HG03442 (cell line): ENCODE measurements around the gene NECTIN2.

Source experiments
- ATAC-seq: cut with Tn5 transposase; IDR thresholded peaks from one replicate; pipeline ENCODE4 v1.9.1; 2021; ENCODE audit warnings: mild to moderate bottlenecking, moderate library complexity; ENCODE audit not compliant: unreplicated experiment

Gene NECTIN2

DNA sequence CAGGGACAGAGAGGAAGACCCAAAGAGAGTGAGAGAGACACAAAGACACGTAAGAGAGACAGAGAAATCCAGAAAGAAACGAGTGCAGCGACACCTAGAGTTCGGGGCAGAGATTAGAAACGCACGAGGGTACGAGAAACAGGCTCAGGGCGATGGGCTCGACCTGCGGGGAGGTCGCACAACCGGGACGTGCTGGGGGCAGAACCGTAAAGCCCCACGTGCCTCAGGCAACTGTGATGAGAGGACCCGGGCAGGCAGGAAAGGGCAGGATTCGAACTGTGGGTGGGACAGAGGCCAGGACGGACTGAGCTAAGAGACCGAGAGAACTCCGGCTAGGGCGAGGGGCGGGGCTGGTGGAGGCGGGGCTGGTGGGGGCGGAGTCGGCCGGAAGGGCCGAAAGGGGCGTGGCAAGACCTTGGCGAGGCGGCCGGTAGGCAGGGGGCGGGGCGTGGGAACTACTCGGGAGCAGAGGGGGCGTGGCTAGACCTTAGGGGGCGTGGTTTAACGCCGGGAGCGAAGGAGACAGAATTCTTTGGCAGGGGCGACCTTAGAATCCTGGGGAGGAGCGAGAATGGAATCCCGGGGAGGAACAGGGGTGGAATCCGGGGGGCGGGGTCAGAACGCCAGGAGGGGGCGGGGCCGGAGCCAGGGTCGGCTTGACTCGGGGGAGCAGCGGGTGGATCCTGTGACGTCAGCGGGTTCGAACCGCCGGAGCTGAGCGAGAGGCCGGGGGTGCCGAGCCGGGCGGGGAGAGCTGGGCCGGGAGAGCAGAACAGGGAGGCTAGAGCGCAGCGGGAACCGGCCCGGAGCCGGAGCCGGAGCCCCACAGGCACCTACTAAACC is at the start of gene NECTIN2:
Gene NECTIN2 (plus strand): TSS at position 686 of the 843 bp plus-strand sequence. CDS start 229 bp downstream, outside the sequence.
- ATAC-seq = no peak

DNA sequence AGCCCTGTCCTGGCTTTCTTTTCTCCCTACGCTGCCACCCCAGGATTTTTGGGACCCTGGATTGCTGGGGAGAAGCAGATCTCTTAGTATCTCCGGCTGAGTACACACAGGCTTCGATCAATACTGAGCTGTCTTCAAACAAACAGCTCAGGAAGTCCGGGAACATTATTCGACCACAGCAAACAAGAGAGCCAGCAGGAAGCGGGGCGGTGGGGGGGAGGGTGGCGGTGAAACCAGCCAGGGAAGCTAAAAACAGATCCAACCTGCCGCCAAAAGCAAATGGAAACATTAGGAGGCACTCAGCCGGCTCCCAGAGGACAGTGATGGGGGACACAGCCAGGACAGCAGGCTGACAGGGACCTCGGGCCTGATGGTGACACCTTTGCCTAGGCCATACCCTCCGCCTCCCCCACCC is 49.4 kb upstream of the NECTIN2 start:
- ATAC-seq = no peak

DNA sequence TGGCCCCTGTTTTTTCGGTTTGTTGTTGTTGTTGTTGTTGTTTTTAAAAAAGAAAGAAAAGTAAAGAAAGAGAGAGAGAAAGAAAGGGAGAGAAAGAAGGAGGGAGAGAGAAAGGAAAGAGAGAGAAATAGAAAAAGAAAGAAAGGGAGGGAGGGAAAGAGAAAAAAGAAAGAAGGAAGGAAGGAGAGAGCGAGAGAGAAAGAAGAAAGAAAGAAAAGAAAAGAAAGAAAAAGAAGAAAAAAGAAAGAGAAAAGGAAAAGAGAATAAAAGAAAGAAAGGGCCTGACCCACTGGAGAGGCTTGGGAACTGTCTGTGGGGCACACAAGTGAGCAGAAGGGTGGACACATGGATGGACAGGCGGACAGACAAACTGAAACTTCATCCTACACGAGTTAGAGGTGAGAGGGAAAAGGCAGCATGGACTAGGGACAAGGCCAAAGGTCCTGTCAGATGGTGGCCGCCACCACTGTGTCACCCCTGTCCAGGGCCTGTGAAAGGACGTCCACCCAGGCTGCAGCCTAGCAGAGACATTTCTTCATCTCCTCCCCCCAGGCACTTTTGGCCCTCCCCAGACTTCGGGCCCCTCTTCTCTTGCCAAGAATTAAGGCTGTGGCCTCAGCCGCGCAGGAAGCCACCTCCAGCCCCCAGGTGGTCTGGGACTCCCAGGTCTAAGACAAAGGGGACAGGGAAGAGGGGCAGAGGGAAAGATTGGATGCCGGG is 46.3 kb upstream of the NECTIN2 start:
- ATAC-seq = no peak

DNA sequence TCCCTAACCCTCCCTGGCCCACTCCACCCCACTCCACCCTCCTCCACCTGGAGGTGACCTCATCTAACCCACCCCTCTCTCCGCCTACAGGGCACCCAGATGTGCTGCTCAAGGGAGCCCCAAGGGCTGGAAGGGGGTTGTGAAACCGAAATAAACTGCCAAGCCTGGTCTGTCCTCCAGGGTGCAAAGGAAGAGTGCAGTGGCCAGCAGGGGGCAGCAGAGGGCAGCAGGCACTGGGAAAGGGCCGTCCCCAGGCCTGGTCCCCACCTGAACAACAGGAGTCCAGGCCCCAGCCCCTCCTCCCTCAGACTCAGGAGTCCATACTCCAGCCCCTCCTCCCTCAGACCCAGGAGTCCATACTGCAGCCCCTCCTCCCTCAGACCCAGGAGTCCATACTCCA is 45.6 kb upstream of the NECTIN2 start:
- ATAC-seq = peak; percentile 71

DNA sequence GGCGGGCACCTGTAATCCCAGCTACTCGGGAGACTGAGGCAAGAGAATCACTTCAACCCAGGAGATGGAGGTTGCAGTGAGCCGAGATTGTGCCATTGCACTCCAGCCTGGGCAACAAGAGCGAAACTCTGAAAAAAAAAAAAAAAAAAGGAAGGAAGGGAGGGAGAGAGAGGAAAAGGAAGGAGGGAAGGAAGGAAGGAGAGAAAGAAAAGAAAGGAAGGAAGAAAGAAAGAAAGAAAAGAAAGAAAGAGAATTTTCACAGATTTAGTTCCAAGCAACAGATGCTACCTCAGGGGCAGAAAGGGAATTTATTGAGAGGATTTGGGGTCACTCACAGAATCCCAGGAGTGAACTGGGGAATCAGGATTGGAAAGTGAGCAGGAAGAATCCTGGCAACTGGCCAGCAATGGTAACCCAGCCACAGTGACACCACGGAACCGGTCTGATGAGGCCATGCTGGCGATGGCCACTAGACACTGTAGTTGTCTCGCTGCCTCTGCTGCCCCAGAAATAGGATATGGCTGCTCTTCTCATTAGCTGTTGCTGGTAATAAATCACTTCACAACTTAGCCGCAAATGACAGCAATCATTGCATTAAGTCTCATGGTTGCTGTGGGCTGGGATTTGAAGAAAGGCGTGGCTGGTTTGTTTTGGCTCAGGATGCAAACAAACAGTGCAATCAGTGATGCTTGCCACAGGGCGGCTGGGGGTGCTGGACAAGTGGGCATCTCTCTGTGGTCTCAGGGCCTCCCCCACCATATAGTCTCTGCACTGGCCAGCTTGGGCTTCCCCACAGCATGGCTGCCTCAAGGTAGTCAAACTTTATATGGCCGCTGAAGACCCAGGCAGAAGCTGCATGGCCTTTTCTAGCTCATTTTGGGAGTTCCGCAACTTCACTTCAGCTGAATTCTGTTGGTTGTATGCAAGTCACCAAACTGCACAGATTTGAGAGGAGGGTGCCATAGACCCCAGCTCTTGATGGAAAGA is 42.4 kb upstream of the NECTIN2 start:
- ATAC-seq = no peak

DNA sequence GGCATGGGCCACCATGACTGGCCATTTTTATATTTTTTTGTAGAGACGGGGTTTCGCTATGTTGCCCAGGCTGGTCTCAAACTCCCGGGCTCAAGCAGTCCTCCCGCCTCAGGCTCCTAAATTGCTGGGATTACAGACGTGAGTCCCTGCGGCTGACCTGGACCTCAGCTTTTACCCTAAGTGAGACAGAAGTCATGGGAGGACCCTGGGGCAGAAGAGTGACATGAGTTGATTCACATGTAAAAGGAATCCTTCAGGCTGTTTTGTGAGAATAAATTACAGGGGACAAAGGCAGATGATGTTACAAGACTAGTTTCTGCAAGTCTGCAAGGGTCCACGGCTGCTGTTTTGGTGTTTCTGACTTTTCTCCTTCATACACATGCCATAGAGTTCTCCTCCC is 39.8 kb upstream of the NECTIN2 start:
- ATAC-seq = no peak

DNA sequence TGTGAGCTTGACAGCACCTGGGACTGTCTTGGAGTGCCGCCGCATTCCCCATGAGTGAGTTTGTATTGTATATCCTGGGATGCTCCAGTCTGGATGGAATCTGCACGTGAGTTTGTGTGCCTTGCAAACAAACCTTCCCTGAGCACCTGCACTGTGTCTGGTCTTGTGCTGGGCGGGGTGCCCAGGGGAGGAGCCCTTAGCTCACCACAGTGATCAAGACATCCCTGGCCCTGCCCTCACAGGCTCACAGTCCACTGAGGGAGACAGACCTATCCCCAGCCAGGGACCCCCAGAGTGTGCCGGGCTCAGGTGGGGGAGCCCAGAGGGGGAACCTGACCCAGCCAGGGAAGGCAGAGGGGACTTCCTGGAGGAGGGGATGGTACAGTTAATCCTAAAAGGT is 38.9 kb upstream of the NECTIN2 start:
- no peak for ATAC-seq

DNA sequence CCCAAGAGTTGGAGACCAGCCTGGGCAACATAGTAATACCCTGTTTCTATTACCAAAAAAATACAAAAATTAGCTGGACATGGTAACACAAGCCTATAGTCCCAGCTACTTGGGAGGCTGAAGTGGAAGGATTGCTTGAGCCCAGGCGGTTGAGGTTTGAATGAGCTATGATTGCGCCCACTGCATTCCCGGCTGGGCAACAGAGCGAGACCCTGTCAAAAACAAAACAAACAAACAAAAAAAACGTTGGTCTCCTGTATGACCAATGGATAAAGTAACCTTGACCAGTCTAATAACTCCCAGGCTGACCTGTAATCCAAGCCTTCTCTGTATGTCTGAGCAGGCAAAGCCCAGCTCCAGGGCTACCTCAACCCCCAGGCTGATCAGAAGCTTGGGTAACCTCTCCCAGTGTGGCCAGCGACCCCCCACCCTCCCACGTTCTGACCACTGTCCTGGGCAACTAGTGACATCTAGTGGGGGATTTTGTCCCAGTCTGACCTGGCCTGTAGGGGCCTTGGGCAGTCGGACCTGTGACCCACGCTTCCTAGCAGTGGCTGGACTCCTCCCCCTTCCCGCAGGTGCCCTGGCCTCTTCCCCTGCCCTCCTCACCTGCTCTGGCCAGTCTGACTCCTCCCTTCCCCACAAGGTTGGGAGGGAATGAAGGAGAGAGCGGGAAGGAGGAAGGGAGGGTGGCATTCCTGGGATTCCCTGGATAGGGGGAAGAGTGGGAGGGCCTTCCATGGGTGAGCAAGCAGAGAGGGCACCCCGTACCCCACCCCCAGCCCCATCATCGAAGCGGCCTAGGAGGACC is 38.2 kb upstream of the NECTIN2 start:
- no peak for ATAC-seq

DNA sequence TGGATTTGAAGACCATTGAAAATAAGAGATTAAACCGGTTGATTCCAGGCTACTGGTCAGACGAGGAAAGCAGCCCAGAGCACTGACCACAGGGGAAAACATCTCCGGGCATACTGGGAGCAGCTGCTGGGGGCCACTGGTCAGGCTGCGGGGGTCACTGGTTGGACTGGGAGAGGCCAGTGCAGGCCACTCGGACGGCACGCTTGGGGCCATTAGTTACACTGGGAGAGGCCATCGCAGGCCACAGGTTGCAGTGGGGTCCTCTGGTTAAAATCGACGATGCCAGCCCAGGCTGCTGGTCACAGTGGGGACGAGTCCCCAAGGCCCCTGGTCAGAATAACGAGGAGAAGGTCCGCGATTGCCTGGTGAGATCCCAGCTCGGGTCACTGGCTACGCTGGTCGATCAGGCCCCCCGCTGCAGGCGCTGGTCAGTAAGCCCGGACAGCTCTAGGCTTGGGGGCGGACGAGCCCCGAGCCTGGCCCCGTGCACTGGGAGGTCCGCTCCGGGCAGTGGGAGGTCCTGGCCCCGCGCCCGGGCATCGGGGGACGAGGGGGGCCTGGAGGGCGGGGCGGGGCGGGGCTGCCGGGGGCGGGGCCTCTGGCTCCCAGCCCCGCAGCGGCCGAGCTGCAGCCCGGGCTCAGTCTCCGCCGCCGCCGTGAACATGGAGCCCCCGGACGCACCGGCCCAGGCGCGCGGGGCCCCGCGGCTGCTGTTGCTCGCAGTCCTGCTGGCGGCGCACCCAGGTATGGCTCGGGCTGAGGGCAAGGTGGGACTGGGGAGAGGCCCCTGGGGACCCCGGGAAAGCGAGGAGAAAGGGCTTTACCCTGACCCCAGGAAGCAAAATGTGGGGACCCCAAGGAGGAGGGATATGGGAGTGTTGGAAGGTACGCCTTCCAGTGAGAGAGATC is 37.4 kb upstream of the NECTIN2 start, which contains the start of gene BCAM:
Gene BCAM (plus strand): TSS at position 641 of the 909 bp plus-strand sequence. CDS start 22 bp downstream, at position 663.
- ATAC-seq = no peak

DNA sequence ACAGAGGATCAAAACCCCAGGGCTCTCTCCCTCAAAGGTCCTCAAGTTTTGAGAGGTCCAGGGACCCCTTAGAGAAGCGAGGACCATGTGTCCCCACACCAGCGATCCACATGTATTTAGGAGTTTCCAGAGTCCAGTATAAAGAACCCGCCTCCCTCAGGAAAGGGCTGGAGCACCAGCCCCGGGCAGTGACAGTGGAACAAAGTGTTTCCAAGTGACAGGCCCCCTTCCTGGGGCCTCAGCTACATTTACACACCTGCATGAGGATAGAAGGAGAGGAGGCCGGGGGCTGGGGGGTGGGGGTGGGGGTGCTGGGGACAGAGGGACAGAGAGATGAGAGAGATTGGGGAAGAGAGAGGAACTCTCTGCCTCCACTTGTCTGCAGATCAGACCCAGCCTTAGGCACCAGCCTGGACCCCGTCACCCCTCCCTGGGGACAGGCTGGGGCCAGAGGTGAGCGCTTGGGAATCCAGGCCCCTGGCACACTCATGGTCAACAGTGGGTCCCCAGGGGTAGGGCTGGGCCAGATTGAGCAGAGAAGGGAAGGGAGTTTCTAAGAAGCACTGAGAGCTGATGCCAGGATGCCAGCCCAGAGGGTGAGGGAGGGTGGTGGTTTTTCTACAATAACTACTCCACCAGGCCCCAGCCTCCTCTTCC is 36.4 kb upstream of the NECTIN2 start:
- ATAC-seq = no peak

DNA sequence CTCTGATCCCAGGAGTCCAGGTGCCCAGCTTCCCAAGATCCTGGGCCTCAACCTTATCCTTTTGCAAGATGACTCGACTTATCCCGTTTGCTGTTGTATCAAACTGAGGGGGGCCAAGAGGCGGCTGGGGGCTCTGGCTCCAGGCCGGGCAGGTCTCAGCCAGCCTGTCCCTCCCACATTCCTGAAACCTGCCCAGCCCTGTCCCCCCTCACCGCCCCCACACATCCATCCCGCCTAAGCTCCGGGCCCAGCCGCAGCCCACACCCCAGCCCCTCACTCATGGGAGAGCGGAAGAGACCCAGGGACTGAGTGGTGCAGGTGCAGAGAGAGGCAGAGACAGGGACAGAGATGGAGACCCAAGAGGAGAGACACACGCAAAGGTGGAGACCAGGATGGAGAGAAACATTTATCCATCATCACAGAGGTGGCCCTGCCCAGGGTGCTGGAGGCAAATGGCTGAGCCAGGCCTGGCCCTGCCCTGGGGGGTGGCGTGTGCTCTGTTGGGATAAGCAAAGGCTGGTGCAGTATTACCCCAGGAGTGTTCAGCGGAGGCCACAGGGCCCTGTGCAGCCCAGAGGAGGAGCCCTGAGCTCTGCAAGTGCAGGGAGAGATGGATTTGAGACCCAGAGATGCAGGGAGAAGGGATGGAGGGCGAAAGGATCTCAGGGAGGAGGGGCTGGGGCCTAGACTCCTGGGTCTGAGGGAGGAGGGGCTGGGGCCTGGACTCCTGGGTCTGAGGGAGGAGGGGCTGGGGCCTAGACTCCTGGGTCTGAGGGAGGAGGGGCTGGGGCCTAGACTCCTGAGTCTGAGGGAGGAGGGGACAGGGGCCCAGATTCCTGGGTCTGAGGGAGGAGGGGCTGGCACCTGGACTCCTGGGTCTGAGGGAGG is 35.6 kb upstream of the NECTIN2 start:
- no peak for ATAC-seq

DNA sequence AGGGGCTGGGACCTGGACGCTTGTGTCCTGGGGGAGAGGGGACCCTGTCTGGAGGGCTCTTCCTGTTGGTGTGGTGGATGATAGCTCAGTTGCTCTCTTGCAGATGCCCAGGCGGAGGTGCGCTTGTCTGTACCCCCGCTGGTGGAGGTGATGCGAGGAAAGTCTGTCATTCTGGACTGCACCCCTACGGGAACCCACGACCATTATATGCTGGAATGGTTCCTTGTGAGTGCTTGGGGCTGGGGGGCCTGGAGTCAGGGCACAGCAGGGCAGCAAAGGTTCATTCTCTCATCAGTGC is 35.0 kb upstream of the NECTIN2 start:
- ATAC-seq = no peak

DNA sequence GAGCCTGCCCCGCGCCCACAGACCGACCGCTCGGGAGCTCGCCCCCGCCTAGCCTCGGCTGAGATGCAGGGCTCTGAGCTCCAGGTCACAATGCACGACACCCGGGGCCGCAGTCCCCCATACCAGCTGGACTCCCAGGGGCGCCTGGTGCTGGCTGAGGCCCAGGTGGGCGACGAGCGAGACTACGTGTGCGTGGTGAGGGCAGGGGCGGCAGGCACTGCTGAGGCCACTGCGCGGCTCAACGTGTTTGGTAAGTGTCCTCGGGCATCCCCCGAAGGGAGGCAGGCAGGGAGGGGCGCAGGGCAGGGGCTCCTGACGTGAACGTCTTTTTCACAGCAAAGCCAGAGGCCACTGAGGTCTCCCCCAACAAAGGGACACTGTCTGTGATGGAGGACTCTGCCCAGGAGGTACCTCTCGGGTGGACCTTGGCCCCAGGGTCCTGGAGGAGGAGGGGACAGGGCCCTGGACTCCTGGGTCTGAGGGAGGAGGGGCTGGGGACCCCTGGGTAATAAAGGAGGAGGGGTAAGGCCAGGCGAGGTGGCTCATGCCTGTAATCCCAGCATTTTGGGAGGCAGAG is 33.9 kb upstream of the NECTIN2 start:
- no peak for ATAC-seq

DNA sequence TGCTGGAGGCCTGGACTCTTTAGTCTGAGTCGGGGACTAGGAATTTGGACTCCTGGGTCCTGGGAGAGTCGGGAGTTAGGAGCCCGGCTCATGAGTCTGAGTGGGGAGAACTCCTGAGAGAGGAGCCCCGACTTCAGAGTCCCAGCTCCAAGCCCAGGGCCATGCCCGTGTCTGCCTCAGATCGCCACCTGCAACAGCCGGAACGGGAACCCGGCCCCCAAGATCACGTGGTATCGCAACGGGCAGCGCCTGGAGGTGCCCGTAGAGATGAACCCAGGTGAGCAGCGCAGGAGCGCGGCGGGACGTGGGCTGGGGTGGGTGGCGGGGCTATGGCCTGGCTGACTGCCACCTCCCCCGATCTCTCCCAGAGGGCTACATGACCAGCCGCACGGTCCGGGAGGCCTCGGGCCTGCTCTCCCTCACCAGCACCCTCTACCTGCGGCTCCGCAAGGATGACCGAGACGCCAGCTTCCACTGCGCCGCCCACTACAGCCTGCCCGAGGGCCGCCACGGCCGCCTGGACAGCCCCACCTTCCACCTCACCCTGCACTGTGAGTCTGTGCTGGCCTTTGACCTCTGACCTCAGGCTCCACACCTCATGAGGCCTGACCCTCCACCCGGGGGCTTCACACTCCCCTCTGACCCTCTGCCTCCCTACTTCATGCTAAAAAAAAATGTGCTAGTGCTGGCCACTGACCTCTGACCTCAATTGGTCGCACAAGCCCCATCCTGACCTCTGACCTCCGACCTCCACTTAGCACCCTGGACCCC is 32.8 kb upstream of the NECTIN2 start:
- no peak for ATAC-seq

DNA sequence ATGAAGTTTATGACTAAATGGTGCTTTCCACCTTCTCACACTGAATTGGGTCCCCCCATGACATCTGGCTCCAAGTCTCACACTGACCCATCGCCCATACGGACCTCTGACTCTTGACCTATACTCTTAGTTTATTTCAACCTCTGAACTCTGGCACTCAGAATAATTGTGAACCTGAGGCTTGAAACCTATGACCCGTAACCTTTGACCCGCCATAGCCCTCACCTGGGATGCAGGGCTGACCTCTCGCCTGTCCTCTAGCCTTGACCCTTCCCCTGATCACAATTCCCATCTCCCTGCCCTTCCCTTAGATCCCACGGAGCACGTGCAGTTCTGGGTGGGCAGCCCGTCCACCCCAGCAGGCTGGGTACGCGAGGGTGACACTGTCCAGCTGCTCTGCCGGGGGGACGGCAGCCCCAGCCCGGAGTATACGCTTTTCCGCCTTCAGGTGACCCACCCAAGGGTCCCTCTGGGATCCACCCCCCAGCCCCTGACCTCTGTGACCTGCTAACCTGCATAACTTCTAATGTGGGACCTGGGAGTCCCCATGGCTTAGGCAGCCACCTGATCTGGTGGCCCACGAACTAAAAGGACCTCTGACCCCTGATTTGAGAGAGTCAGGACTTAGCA is 32.1 kb upstream of the NECTIN2 start:
- ATAC-seq = no peak

DNA sequence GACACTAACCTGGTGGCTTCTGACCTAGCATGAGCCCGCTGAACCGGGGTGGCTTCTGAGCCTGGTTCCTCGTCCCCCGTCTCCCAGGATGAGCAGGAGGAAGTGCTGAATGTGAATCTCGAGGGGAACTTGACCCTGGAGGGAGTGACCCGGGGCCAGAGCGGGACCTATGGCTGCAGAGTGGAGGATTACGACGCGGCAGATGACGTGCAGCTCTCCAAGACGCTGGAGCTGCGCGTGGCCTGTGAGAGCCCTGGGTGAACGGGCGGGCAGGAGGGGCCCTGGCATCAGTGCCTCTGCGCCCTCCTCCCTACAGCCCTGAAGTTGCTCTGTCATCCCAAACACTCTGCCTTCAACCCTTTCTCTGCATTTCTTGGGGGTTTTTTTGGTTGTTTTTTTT is 31.6 kb upstream of the NECTIN2 start:
- ATAC-seq = no peak
